GM10266 (cell line): ENCODE data around the gene C7orf33.

ENCODE experiments used
- DNase-seq: peaks from one replicate; pipeline ENCODE4 v3.0.0; 2012; ENCODE audit errors: extremely low spot score
- TF ChIP-seq, protein P1 (sequence below): IDR thresholded peaks from 2 replicates; pipeline ENCODE4 v1.5.1; 2012; ENCODE audit warnings: mild to moderate bottlenecking, low read depth; ENCODE audit not compliant: control insufficient read depth, insufficient read depth; ENCODE audit errors: missing control alignments

C7orf33 gene, protein sequence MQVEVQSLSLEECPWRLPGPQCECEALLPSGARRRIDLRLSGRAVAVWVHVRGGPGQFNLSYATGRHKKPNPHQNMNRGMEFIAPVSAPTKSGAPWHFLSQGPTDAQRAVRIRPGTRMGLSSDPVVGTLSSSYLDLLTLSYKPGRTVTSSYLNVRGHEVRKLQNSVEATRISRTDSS

DNA sequence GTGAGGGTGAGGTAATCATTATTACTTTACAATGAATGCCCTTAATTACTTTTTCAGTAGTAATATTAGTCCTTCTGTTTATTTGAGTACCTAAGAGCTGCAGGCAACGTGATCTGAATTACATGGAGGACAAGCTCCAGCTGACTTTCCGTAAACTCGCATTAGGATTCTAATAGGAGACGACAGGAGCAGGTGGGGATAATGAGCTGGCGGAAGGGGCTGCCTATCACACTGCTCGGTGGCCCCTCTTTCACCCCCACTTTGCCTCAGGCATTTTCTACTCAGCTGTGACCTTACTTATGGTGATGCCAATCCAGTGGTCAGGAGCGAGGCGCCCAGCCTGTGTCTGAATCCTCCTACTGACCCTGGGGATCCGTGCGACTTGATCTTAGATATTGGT is at the start of gene C7orf33:
C7orf33 (plus strand) TSS at position 296 of the 400 bp plus-strand sequence. CDS start 160 bp downstream, outside the sequence.
- DNase-seq: no peak
- TF ChIP-seq, protein P1, sequence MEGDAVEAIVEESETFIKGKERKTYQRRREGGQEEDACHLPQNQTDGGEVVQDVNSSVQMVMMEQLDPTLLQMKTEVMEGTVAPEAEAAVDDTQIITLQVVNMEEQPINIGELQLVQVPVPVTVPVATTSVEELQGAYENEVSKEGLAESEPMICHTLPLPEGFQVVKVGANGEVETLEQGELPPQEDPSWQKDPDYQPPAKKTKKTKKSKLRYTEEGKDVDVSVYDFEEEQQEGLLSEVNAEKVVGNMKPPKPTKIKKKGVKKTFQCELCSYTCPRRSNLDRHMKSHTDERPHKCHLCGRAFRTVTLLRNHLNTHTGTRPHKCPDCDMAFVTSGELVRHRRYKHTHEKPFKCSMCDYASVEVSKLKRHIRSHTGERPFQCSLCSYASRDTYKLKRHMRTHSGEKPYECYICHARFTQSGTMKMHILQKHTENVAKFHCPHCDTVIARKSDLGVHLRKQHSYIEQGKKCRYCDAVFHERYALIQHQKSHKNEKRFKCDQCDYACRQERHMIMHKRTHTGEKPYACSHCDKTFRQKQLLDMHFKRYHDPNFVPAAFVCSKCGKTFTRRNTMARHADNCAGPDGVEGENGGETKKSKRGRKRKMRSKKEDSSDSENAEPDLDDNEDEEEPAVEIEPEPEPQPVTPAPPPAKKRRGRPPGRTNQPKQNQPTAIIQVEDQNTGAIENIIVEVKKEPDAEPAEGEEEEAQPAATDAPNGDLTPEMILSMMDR: no peak

DNA sequence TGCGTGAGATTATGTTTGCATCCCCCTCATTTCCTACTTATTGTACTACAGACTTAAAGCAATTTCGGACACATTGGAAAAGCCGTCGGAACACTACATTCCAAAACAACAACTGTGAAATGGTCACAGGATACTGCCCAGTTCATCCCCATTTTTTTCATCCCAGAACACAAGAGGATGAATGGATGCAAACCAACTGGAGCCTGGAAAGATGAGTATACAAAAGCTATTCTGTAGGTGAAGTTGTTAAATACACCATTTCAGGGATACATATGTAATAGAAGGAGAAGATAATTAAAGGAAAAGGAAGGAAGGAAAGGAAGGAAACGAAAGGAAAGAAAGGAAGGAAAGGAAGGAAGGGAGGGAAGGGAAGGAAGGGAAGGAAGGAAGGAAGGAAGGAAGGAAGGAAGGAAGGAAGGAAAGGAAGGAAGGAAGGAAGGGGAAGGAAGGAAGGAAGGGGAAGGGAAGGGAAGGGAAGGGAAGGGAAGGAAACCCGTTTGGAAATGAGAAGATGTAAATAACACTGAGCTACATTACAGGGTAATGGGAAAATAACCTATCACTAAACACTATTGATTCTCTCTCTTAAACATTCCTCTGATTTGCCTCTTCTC is 48.6 kb upstream of the C7orf33 start:
- DNase-seq: no peak
- TF ChIP-seq, protein P1: no peak

DNA sequence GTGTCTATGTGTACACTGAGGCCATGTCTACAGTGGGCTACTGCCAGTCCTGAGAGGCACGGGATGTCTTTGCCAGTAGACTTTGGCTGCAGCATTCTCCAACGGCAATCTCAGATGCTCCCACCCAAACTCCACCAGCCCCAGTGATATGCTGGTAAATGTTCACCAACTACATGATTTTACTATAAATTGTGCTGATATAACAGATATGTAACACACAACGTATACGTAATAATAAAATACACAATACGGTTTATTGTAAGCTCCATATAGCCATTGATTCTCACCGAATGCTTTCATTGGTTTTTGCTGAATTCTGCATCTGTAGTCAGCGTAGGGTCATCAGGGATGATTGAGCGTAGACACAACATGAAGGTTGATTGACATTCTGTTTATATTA is 47.3 kb upstream of the C7orf33 start:
- TF ChIP-seq, protein P1: no peak
- no peak for DNase-seq

- TF ChIP-seq, protein P1: no peak
Observed at GRCh38 chr7:148545172-148545571, 45.4 kb upstream of the C7orf33 start.

GRCh38 chr7:148545932-148546331 is 44.6 kb upstream of the C7orf33 start:
- TF ChIP-seq, protein P1: no peak
- no peak for DNase-seq

More at GRCh38 chr7:148545172-148545571, 45.4 kb upstream of the C7orf33 start:
- no peak for DNase-seq

- TF ChIP-seq, protein P1: no peak
- DNase-seq: no peak
Observed at GRCh38 chr7:148546857-148547256, 43.7 kb upstream of the C7orf33 start.

DNA sequence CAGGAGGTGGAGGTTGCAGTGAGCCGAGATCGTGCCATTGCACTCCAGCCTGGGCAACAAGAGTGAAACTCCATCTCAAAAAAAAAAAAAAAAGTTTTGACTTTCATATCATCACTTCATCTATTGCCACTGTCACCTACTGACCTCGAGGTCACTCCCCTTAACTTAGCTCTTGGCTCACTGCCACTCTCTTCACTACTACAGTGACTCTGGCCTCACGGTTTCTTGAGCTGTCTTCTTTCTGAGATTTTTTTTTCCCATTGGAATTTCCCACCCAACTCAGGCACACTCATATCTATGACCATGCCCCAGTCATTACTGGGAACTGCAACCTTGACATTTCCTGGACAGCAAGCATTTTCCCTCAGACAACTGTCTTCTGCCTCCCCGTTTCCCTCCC is 42.6 kb upstream of the C7orf33 start:
- no peak for DNase-seq
- TF ChIP-seq, protein P1: no peak
